ENCODE results near the gene MPL. TPM values are rescaled to one million over a fixed set of nuclear protein-coding genes. Genes with fewer than 3 reads are reported as not detected.

MPL gene
- total and polyA plus RNA-seq, 2 of the 8 experiments (the other 6 are each of a cell fraction or from before 2014, with no cell fraction given), result 0.08 TPM; not detected in 1

- H3K27me3 ChIP-seq (replicated peaks in 1 of 4; ENCODE audit: control insufficient read depth in 3 of 4, extremely low read depth in 1 of 4, insufficient read depth in 3 of 4, low read length in 3 of 4), result no peaks in the 10 kb centered on the region
- no peak overlapping the region for H3K18ac ChIP-seq (ENCODE audit: extremely low read depth, low read length)
- no peaks in the 10 kb centered on the region for H4K20me1 ChIP-seq (replicated peaks in 1 of 2; ENCODE audit: control insufficient read depth in 1 of 2, insufficient read depth in 2 of 2, low read length in 2 of 2)
- H3K79me1 ChIP-seq (ENCODE audit: low read depth, low read length), result no peaks in the 10 kb centered on the region
- H3K56ac ChIP-seq (replicated peaks; ENCODE audit: insufficient read length, low read depth, low read length), result no peak overlapping the region
- H4K8ac ChIP-seq (ENCODE audit: extremely low read depth, insufficient read depth, low read length), result no peak overlapping the region
- H3K23ac ChIP-seq (ENCODE audit: insufficient read length), result no peak overlapping the region
- no peak overlapping the region for H2BK5ac ChIP-seq (ENCODE audit: low read depth, low read length)
- H4K91ac ChIP-seq (replicated peaks; ENCODE audit: insufficient read length, low read length), result no peak overlapping the region
- no peak overlapping the region for H2BK15ac ChIP-seq (ENCODE audit: low read length)
- no peak for DNase-seq (ENCODE audit: low read depth in 1 of 2, low spot score in 2 of 2)
- peaks cover 0 to 6% (median 4%) of the 10 kb centered on the region in 4 experiments; a peak in 5 of 7 replicates for H3K4me1 ChIP-seq (replicated peaks in 1 of 4; ENCODE audit: control insufficient read depth in 3 of 4, insufficient read depth in 4 of 4, low read length in 3 of 4)
- CTCF ChIA-PET (ENCODE audit: partially characterized antibody), result no interaction called here
- POLR2A ChIA-PET (ENCODE audit: partially characterized antibody), result no interaction called here
- H3K14ac ChIP-seq (ENCODE audit: insufficient read length), result no peak overlapping the region
- no peak for FAIRE-seq
- H3K27ac ChIP-seq (ENCODE audit: low read depth, low read length), result no peak overlapping the region
- H3K4me3 ChIP-seq (ENCODE audit: extremely low read depth in 1 of 4, insufficient read depth in 2 of 4, low read depth in 3 of 4, low read length in 4 of 4), result no peak overlapping the region
- no peaks in the 10 kb centered on the region for H3K79me2 ChIP-seq (ENCODE audit: control insufficient read depth in 1 of 2, insufficient read depth in 2 of 2, low read length in 2 of 2)
- no peak overlapping the region for H2BK12ac ChIP-seq (ENCODE audit: low read depth, low read length)
- no peak overlapping the region for H2AFZ ChIP-seq (ENCODE audit: low read length)
- H2AK5ac ChIP-seq (ENCODE audit: low read depth, low read length), result no peak overlapping the region
- no peaks in the 10 kb centered on the region for H3K23me2 ChIP-seq (ENCODE audit: low read depth, low read length)
- H3K36me3 ChIP-seq (ENCODE audit: control insufficient read depth in 2 of 4, insufficient read depth in 4 of 4, low read length in 3 of 4), result no peaks in the 10 kb centered on the region
- no peak overlapping the region for H2BK120ac ChIP-seq (replicated peaks; ENCODE audit: low read depth, low read length)
- H3K9ac ChIP-seq (replicated peaks in 1 of 4; ENCODE audit: extremely low read depth in 1 of 4, low read depth in 3 of 4, low read length in 3 of 4), result no peak overlapping the region
- H3K4ac ChIP-seq (replicated peaks; ENCODE audit: insufficient read length, low read depth, low read length), result no peak overlapping the region
- no peak overlapping the region for H4K5ac ChIP-seq (ENCODE audit: insufficient read length, low read depth, low read length)
- peaks cover 0 to 10% of the 10 kb centered on the region in 2 experiments; a peak in 2 of 4 replicates for H3K9me3 ChIP-seq (ENCODE audit: insufficient read depth in 2 of 2, low read depth in 1 of 2, low read length in 1 of 2)
- no peak overlapping the region for H3K4me2 ChIP-seq (ENCODE audit: insufficient read depth in 1 of 2, low read depth in 2 of 2, low read length in 2 of 2)
- H2BK20ac ChIP-seq (ENCODE audit: low read length), result no peak overlapping the region
- TF ChIP-seq CTCF (IDR thresholded peaks at IDR 0.05; ENCODE audit: control extremely low read depth in 1 of 3, insufficient read depth in 1 of 3, low read depth in 1 of 3, low read length in 3 of 3) (no peak), KDM5A (IDR thresholded peaks at IDR 0.05; ENCODE audit: low read length) (no peak), TAF7 (optimal IDR thresholded peaks at IDR 0.05; ENCODE audit: borderline replicate concordance, low read depth, low read length) (no peak), KDM1A (IDR thresholded peaks at IDR 0.05; ENCODE audit: borderline replicate concordance, low read length) (no peak), ZNF274 (IDR thresholded peaks at IDR 0.05; ENCODE audit: borderline replicate concordance, extremely low read depth, low read length) (no peak), POLR2A (IDR thresholded peaks at IDR 0.05; ENCODE audit: control extremely low read depth in 1 of 2, low read depth in 2 of 2, low read length in 2 of 2) (no peak), MAX (IDR thresholded peaks at IDR 0.05) (no peak), EZH2 (IDR thresholded peaks at IDR 0.05; ENCODE audit: low read depth, low read length, severe bottlenecking) (no peak), SP4 (IDR thresholded peaks at IDR 0.05; ENCODE audit: low read length) (no peak), SP1 (IDR thresholded peaks at IDR 0.05; ENCODE audit: low read depth, low read length) (no peak), JUND (IDR thresholded peaks at IDR 0.05; ENCODE audit: low read length) (no peak), CBX8 (IDR thresholded peaks at IDR 0.05; ENCODE audit: borderline replicate concordance, low read depth, low read length) (no peak), JUN (IDR thresholded peaks at IDR 0.05; ENCODE audit: low read depth, low read length) (no peak), SIX5 (IDR thresholded peaks at IDR 0.05; ENCODE audit: low read depth, low read length) (no peak)
Observed at GRCh38 chr1:43325381-43325780, 12.2 kb upstream of the MPL start.
